Left colon (tissue), 2 donors: ENCODE measurements around the gene TLK1. TPM values are rescaled to one million over a fixed set of nuclear protein-coding genes. Genes with fewer than 3 reads are reported as not detected.

Experiments used
- ATAC-seq: fragments of 200-7000 bp; cut with Tn5 transposase; one replicate; pipeline ENCODE4 v1.9.1; 2020; ENCODE audit warnings: mild to moderate bottlenecking, moderate library complexity
- DNase-seq, 2 donors: peaks; one replicate each; pipeline ENCODE4 v3.0.0-alpha.2; 2020
- intact Hi-C, 2 donors: fragments of 100-400 bp; cut with DNase I in 1 of 2; cut with micrococcal nuclease in 1 of 2; formaldehyde crosslinking; loops; one replicate each; pipeline versions ENCODE4 v1.11.2 to v1.14.0; 2022; cut with DNase I, micrococcal nuclease
- total RNA-seq, 2 donors: library from RNA; stranded (reverse); fragmentation: NEBNext Ultra II Directional; extraction: Animal tissue kit (Norgen Biotek cat#: 25700); gene quantifications; one replicate each; pipeline ENCODE4 v1.2.1, GENCODE V29; 2021
- donor health status: DM: no; HTN: no; CAD: no.
- donor health status: DM: yes; HTN: yes; CAD: no.

Gene TLK1
- total RNA-seq, 2 donors from 2014 or later: 93.9 to 101 TPM

- intact Hi-C loops: no loop called here
- no peak for DNase-seq
- ATAC-seq: no peak
These were observed 210.4 kb downstream of the TLK1 start for GRCh38 chr2:170950221-170950761.

- ATAC-seq (no peak), DNase-seq (no peak)
- intact Hi-C loops: no loop called here
These were observed 211.3 kb downstream of the TLK1 start for GRCh38 chr2:170949415-170949814.

GRCh38 chr2:170944545-170944944 lies 216.1 kb downstream of the TLK1 start:
- DNase-seq: no peak
- intact Hi-C loops: no loop called here
- ATAC-seq: no peak

GRCh38 chr2:170943596-170943995 lies 217.1 kb downstream of the TLK1 start:
- intact Hi-C loops: no loop called here
- ATAC-seq (no peak), DNase-seq (no peak)

- DNase-seq: no peak
- no peak for ATAC-seq
- intact Hi-C loops: no loop called here
These were observed 217.7 kb downstream of the TLK1 start for GRCh38 chr2:170943041-170943440.

- no peak for ATAC-seq
- intact Hi-C loops: no loop called here
- no peak for DNase-seq
These were observed 218.1 kb downstream of the TLK1 start for GRCh38 chr2:170942615-170943014.

Other genes with a start within 250 kb of the TLK1 start
- gene GORASP2, start 231.6 kb downstream of the TLK1 start, total RNA-seq: 10 to 100 TPM; 74.4 to 83.0 TPM